ENCODE data around the gene RITA1. TPM values are rescaled to one million over a fixed set of nuclear protein-coding genes. Genes with fewer than 3 reads are reported as not detected.

Gene RITA1
- total and polyA plus RNA-seq, 2 experiments from 2014 or later, result 20.0 to 40.4 TPM

GRCh38 chr12:113158439-113159203 is 26.9 kb upstream of the RITA1 start:
- H3K27me3 Mint-ChIP-seq (ENCODE audit: insufficient read depth, low read depth, poor library complexity), result peaks cover 34% of the 10 kb centered on the region
- H3F3A ChIP-seq (replicated peaks; ENCODE audit: low read depth), result peaks cover 17% of the 10 kb centered on the region
- no peaks in the 10 kb centered on the region for H3K9me2 ChIP-seq (ENCODE audit: insufficient read depth)
- no peak overlapping the region for H3K4me3 Mint-ChIP-seq
- TF ChIP-seq POLR2AphosphoS5 (IDR thresholded peaks at IDR 0.05; ENCODE audit: low read depth) (no peak), CTCF (conservative IDR thresholded peaks at IDR 0.05; ENCODE audit: low read depth in 2 of 2) (no peak), ETS1 (IDR thresholded peaks at IDR 0.05) (no peak), EZH2 (IDR thresholded peaks at IDR 0.05; ENCODE audit: low read depth, unreplicated experiment) (no peak), REST (IDR thresholded peaks at IDR 0.05; ENCODE audit: unreplicated experiment) (no peak), JUNB (IDR thresholded peaks at IDR 0.05; ENCODE audit: unreplicated experiment) (no peak), NANOG (IDR thresholded peaks at IDR 0.05; ENCODE audit: borderline replicate concordance) (no peak)
- H3K36me3 Mint-ChIP-seq (ENCODE audit: low read depth), result peaks cover 56% of the 10 kb centered on the region
- H2AFZ ChIP-seq, result no peak overlapping the region
- DNase-seq (ENCODE audit: low spot score) (no peak), ATAC-seq (no peak)
- no peak overlapping the region; the same call in 1 of the 2 replicates for H3K27ac Mint-ChIP-seq
- H3K4me3 ChIP-seq, result no peak overlapping the region
- peaks cover 7% of the 10 kb centered on the region for H3K27me3 ChIP-seq (ENCODE audit: insufficient read depth)
- H3K79me2 ChIP-seq (replicated peaks; ENCODE audit: insufficient read depth), result no peaks in the 10 kb centered on the region
- no peak overlapping the region for H3K4me2 ChIP-seq
- peaks cover 25% of the 10 kb centered on the region for H3K4me1 Mint-ChIP-seq
- H3K36me3 ChIP-seq (ENCODE audit: insufficient read depth), result no peaks in the 10 kb centered on the region; the same call in 1 of the 2 replicates
- H3K27ac ChIP-seq (ENCODE audit: low read depth), result no peak overlapping the region
- H3K9me3 Mint-ChIP-seq, result peaks cover 3% of the 10 kb centered on the region; the same call in 1 of the 3 replicates
- H4K20me1 ChIP-seq (replicated peaks; ENCODE audit: insufficient read depth), result peaks cover 6% of the 10 kb centered on the region; the same call in 1 of the 2 replicates
- H3K4me1 ChIP-seq (ENCODE audit: insufficient read depth), result peaks cover 14% of the 10 kb centered on the region; the same call in 1 of the 2 replicates

- H3K36me3 ChIP-seq (ENCODE audit: insufficient read depth), result peaks cover 2% of the 10 kb centered on the region; the same call in 1 of the 2 replicates
- Mint-ChIP-seq H3K27me3 (ENCODE audit: insufficient read depth, low read depth, poor library complexity) (peaks cover 27% of the 10 kb centered on the region), H3K9me3 (peaks cover 3% of the 10 kb centered on the region; the same call in 1 of the 3 replicates), H3K36me3 (ENCODE audit: low read depth) (peaks cover 65% of the 10 kb centered on the region), H3K4me3 (no peak overlapping the region), H3K27ac (no peak overlapping the region), H3K4me1 (peaks cover 25% of the 10 kb centered on the region)
- DNase-seq (ENCODE audit: low spot score) (no peak), ATAC-seq (no peak)
- H3K4me1 ChIP-seq (ENCODE audit: insufficient read depth), result peaks cover 9% of the 10 kb centered on the region; the same call in 1 of the 2 replicates
- H3K4me3 ChIP-seq, result no peak overlapping the region
- peaks cover 12% of the 10 kb centered on the region; the same call in 1 of the 2 replicates for H4K20me1 ChIP-seq (replicated peaks; ENCODE audit: insufficient read depth)
- no peaks in the 10 kb centered on the region for H3K79me2 ChIP-seq (replicated peaks; ENCODE audit: insufficient read depth)
- no peak overlapping the region for H2AFZ ChIP-seq
- no peak overlapping the region for H3K4me2 ChIP-seq
- H3K27ac ChIP-seq (ENCODE audit: low read depth), result no peak overlapping the region
- H3K27me3 ChIP-seq (ENCODE audit: insufficient read depth), result no peaks in the 10 kb centered on the region
- no peaks in the 10 kb centered on the region for H3K9me2 ChIP-seq (ENCODE audit: insufficient read depth)
- peaks cover 11% of the 10 kb centered on the region; the same call in 1 of the 2 replicates for H3F3A ChIP-seq (replicated peaks; ENCODE audit: low read depth)
- TF ChIP-seq ETS1 (IDR thresholded peaks at IDR 0.05) (no peak), CREB1 (CRISPR knock-in tag; IDR thresholded peaks at IDR 0.05; ENCODE audit: low read depth) (no peak), REST (IDR thresholded peaks at IDR 0.05; ENCODE audit: unreplicated experiment) (no peak), ZNF331 (CRISPR knock-in tag; IDR thresholded peaks at IDR 0.05; ENCODE audit: low read depth) (no peak)
Measured at GRCh38 chr12:113159937-113160336, 25.6 kb upstream of the RITA1 start.
